ENCODE data around the gene CALCB.
A peak's percentile ranks its signal among the peaks of the same experiment; 100 is the strongest.

The CALCB gene

GRCh38 chr11:15118431-15118830, 45.0 kb downstream of the CALCB start:
- Histone ChIP-seq H3K36me3 (ENCODE audit: insufficient read depth, low read length) (no peaks in the 10 kb centered on the region), H3K4me1 (ENCODE audit: control insufficient read depth, insufficient read depth, low read length, unreplicated experiment) (peaks cover 44% of the 10 kb centered on the region), H2AFZ (ENCODE audit: low read length, unreplicated experiment) (no peak overlapping the region), H3K27ac (ENCODE audit: low read depth, low read length) (no peak overlapping the region), H3K79me2 (ENCODE audit: control insufficient read depth, insufficient read depth, low read length, unreplicated experiment) (no peaks in the 10 kb centered on the region), H3K27me3 (ENCODE audit: insufficient read depth, low read length) (no peaks in the 10 kb centered on the region), H3K4me3 (ENCODE audit: low read depth, low read length) (no peak overlapping the region)

- no peak overlapping the region for H2AFZ ChIP-seq (ENCODE audit: low read length, unreplicated experiment)
- H3K27ac ChIP-seq (ENCODE audit: low read depth, low read length), result no peak overlapping the region
- no peaks in the 10 kb centered on the region for H3K79me2 ChIP-seq (ENCODE audit: control insufficient read depth, insufficient read depth, low read length, unreplicated experiment)
- no peak overlapping the region for H3K4me3 ChIP-seq (ENCODE audit: low read depth, low read length)
- H3K27me3 ChIP-seq (ENCODE audit: insufficient read depth, low read length), result no peaks in the 10 kb centered on the region
- peaks cover 50% of the 10 kb centered on the region for H3K4me1 ChIP-seq (ENCODE audit: control insufficient read depth, insufficient read depth, low read length, unreplicated experiment)
- H3K36me3 ChIP-seq (ENCODE audit: insufficient read depth, low read length), result no peaks in the 10 kb centered on the region
Measured at GRCh38 chr11:15119352-15119751, 46.0 kb downstream of the CALCB start.

GRCh38 chr11:15119826-15120225, 46.4 kb downstream of the CALCB start:
- Histone ChIP-seq H3K27ac (ENCODE audit: low read depth, low read length) (peak overlapping the region; percentile 20), H3K79me2 (ENCODE audit: control insufficient read depth, insufficient read depth, low read length, unreplicated experiment) (peaks cover 1% of the 10 kb centered on the region), H3K4me3 (ENCODE audit: low read depth, low read length) (peak overlapping the region; percentile 9; the same call in 1 of the 2 replicates), H3K27me3 (ENCODE audit: insufficient read depth, low read length) (no peaks in the 10 kb centered on the region), H3K4me1 (ENCODE audit: control insufficient read depth, insufficient read depth, low read length, unreplicated experiment) (peaks cover 52% of the 10 kb centered on the region), H2AFZ (ENCODE audit: low read length, unreplicated experiment) (no peak overlapping the region), H3K36me3 (ENCODE audit: insufficient read depth, low read length) (no peaks in the 10 kb centered on the region)

DNA sequence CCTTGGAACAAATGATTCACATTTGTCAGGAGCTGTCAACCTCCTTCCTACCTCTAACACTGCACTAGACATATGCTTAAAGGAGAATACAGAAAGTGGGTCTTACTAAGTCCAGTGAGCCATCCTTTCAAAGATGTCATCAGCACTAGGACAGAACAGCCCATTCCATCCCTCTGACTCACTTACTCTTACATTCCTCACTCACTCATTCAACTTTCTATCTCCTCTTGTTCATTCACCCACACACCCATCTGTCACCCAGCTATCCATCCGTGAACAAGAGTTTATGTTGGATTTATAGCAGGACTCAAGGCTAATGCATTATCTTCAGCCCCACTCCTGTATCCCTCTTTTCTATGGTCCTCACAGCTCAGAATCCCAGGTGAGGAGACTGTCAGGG, 50.5 kb downstream of the CALCB start:
- Histone ChIP-seq H3K36me3 (ENCODE audit: insufficient read depth, low read length) (no peaks in the 10 kb centered on the region), H3K4me3 (ENCODE audit: low read depth, low read length) (peak overlapping the region; percentile 50; the same call in 1 of the 2 replicates), H2AFZ (ENCODE audit: low read length, unreplicated experiment) (no peak overlapping the region), H3K27ac (ENCODE audit: low read depth, low read length) (peak overlapping the region; percentile 75), H3K79me2 (ENCODE audit: control insufficient read depth, insufficient read depth, low read length, unreplicated experiment) (peaks cover 14% of the 10 kb centered on the region), H3K27me3 (ENCODE audit: insufficient read depth, low read length) (no peaks in the 10 kb centered on the region), H3K4me1 (ENCODE audit: control insufficient read depth, insufficient read depth, low read length, unreplicated experiment) (peaks cover 75% of the 10 kb centered on the region)

- peaks cover 14% of the 10 kb centered on the region for H3K79me2 ChIP-seq (ENCODE audit: control insufficient read depth, insufficient read depth, low read length, unreplicated experiment)
- H2AFZ ChIP-seq (ENCODE audit: low read length, unreplicated experiment), result no peak overlapping the region
- H3K27ac ChIP-seq (ENCODE audit: low read depth, low read length), result peak overlapping the region; percentile 75
Measured at GRCh38 chr11:15124528-15124927, 51.1 kb downstream of the CALCB start.

DNA sequence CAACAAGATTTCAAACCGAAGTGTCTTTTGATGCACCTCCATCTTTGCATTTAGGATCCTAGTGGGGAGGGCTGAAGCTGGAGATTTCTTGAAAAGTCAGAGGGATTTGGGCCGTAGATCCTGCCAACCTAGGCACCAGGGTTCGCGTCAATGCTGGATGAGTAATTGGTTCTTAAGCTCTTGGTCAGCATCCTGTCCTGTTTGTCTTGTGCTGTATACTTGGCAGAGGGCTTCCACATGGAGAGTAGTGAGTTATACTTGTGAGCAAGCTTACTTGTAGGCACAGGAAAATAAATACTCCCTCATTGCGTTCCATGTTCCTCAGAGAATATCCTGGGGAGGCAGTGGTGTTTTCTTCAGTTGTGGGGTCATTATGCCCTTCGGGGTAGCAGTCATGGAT, 53.9 kb downstream of the CALCB start:
- peak overlapping the region; percentile 80 for H3K27ac ChIP-seq (ENCODE audit: low read depth, low read length)
- H2AFZ ChIP-seq (ENCODE audit: low read length, unreplicated experiment), result no peak overlapping the region
- no peaks in the 10 kb centered on the region for H3K36me3 ChIP-seq (ENCODE audit: insufficient read depth, low read length)
- H3K79me2 ChIP-seq (ENCODE audit: control insufficient read depth, insufficient read depth, low read length, unreplicated experiment), result peaks cover 17% of the 10 kb centered on the region
- no peak overlapping the region for H3K4me3 ChIP-seq (ENCODE audit: low read depth, low read length)
- H3K27me3 ChIP-seq (ENCODE audit: insufficient read depth, low read length), result no peaks in the 10 kb centered on the region
- H3K4me1 ChIP-seq (ENCODE audit: control insufficient read depth, insufficient read depth, low read length, unreplicated experiment), result peaks cover 87% of the 10 kb centered on the region

More at GRCh38 chr11:15124528-15124927, 51.1 kb downstream of the CALCB start:
- Histone ChIP-seq H3K4me3 (ENCODE audit: low read depth, low read length) (peak overlapping the region; percentile 50; the same call in 1 of the 2 replicates), H3K36me3 (ENCODE audit: insufficient read depth, low read length) (no peaks in the 10 kb centered on the region), H3K27me3 (ENCODE audit: insufficient read depth, low read length) (no peaks in the 10 kb centered on the region), H3K4me1 (ENCODE audit: control insufficient read depth, insufficient read depth, low read length, unreplicated experiment) (peaks cover 75% of the 10 kb centered on the region)

Measured in ACC112 (cell line).